NCI-H2081 treated with DMSO at 0.1 percent for 48 hours (cell line): ENCODE data around the gene KANK4.
A peak's percentile ranks its signal among the peaks of the same experiment; 100 is the strongest.

Experiments used
- DNase-seq: peaks from one replicate; lab custom pipeline; 2025; lab: John Stamatoyannopoulos, UW

The KANK4 gene

DNA sequence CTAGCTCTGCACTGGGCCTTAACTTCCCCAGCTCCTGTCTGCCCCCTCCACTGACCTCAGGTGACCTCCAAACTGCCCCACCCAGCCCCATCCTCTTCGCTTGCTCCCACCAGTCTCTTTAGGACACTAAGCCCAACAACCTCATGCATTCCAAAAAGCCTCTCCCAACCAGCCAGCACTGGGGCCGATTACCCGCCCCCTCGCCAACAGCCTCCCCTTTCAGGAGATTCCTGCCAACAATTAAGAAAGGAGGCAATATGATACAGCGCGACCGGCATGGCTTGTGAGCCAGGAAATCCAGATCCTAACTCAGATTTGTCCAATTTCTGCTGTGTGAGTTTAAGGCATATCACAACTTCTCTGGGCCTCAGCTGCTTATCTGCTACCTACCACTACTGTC lies 14.7 kb downstream of the KANK4 start:
- DNase-seq = no peak

DNA sequence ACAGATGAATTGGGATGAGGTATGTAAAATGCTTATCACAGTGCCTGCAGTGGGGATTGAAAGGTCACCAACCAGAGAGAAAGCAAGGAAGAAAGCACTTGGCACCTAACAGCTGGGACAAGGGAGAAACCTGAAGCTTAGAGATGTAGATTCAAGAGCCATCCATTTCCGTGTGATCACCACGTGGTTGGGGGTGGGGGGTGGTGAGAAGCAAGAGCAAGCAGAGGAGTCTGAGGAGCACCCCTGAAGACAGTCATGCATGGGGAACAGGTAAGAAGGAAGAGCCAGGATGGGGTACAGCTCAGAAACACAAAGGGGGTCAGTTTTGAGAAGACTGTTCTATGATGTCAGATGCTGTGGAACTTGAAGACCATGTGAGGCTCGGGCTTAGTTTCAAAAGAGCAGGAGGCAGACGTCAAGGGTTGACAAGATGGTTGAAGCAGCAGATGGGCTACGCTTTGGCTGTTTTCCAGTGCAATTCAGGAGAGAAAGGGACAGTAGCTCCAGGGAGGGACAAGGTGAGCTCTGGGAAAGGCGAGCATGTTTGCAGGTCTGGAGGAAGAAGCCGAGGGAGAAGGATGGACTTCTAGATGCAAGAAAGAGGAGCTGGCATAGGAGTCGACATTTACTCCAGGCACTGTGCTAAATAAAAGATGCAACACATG lies 17.4 kb downstream of the KANK4 start:
- DNase-seq = no peak

DNA sequence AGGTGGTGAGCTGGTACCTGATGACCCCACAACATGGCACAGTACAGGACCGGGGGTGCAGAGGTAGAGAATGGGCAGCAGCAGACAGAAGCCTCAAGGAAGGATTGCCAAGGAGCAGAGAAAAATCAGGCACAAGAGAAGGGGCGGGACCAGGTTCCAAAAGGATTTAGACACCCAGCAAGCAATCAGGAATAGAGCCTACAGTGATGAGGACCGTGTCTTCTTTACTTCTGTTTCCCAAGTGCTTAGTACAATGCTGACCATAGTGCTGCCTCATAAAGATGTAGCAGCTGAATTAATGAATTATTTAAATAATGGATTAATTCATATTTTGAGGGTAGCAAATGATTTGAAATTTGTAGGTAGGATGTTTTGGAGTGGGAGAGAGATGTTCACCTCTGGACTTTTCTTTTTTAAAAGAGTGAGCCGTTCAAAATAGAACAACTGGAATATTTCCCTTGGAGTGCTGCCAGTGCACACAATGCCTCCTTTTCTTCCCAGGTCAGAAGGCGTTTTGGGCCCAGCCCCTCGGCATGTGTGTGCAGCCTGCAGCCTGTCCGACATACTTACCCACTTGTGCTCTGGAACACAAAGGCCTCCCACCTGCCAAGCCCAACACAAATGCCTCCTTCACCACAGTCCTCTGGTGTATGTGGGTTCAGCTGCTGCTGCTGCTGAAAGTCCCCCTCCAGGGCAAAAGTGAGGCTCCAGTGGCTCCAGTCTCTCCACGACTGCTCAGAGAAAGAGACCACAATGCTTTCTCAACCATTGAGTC lies 19.6 kb downstream of the KANK4 start:
- no peak for DNase-seq

DNA sequence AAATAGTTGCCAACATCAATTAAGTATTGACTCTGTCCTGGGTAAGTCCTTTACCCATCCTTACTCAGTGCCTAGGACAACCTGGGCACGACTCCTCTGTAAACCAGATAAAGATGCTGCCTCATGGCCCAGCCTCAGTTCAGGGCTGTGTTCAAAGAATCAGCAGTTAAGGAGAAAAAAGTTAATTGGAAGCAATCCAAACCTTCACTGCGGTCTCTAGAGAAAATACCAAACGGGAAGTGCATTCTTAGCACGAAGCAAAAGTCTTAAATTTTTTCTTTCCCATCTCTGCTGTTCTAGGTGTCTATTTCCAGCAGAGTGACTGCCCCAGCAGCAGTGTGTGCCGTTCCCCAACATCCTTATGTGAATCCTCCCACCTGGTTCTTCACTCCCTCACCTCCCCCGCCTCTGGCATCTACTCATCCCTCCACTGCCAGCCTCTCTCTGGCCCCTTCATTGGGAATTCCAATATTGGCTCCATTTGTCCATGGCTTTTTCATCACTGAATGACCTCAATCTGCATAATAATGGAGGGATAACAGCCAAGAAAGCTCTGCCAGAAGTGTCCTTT lies 23.2 kb downstream of the KANK4 start:
- no peak for DNase-seq

DNA sequence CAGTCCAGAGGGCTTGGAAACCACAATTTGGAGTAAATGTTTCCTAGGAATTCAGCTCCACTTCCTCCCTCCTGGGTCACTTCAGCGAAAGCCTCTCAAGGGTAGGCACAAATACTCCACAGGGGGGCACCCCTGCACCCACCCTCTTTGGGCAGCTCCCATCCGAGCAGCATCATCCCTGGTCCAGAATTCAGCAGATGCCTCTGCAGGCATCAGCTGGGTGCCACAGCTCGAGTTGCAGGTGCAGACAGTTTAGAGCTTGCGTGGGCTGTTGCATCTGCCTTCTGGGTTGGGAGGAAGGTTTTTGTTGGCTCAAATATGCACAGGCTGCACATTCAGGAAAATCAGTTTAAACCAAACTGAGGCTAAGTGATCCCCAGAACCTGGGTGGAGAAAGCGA lies 25.0 kb downstream of the KANK4 start:
- no peak for DNase-seq

DNA sequence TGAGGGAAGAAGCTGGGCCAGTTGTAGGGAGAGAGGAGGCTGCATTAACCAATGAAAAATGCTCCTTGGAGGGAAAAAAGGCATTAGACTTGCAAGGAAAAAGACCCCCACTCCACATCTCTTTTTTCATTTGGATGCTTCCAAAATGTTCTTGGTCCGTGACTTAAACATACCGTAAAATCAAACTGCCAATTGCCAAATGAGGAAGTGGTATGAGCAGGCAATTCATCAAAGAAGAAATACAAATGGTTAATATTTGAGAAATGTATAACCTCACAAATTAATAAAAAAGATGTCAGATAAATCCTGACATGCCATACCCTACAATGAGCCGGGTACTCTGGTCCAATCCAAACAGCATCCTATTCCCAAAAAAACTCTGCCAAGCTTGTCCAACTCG lies 30.6 kb downstream of the KANK4 start:
- DNase-seq = no peak

DNA sequence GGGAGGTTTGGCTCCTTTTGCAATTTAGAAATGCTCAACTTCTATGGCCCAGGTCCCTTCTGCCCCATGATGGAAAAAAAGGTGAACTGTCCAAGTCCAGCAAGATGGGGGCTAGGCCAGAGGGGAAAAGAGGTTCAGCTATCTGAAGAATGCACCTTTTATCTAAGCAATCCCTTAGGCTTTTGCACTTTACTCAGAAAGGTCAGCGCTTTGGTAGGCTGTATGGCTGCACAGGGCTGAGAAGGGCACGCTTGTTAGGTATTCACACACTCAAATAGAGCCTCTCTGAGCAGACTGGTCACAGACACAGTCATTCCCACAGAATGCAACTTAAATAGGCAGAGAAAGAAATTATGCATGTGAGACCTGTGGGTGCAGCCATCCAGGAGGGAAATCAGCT lies 31.0 kb downstream of the KANK4 start:
- DNase-seq = no peak

DNA sequence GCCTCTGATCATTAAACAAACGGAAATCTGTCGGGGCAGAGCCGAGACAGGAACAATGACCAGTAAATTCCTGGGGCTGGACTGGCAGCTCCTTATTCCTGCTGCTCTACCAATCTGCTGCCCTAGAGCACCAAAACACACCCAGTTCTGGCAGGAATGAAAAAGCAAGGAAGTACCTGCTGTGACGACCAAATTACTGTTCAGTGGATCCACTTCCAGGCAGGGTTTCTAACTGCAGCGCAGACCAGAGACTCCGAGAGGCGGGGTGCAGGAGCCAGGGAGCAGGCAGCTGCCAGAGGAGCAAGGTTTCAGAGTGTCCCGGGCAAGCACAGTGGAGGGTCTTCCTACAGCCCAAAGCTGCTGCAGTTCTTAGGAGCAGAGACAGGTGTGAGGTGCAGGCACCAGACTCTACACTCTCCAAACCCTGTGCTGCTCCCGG lies 32.4 kb downstream of the KANK4 start:
- peak; percentile 46 for DNase-seq

DNA sequence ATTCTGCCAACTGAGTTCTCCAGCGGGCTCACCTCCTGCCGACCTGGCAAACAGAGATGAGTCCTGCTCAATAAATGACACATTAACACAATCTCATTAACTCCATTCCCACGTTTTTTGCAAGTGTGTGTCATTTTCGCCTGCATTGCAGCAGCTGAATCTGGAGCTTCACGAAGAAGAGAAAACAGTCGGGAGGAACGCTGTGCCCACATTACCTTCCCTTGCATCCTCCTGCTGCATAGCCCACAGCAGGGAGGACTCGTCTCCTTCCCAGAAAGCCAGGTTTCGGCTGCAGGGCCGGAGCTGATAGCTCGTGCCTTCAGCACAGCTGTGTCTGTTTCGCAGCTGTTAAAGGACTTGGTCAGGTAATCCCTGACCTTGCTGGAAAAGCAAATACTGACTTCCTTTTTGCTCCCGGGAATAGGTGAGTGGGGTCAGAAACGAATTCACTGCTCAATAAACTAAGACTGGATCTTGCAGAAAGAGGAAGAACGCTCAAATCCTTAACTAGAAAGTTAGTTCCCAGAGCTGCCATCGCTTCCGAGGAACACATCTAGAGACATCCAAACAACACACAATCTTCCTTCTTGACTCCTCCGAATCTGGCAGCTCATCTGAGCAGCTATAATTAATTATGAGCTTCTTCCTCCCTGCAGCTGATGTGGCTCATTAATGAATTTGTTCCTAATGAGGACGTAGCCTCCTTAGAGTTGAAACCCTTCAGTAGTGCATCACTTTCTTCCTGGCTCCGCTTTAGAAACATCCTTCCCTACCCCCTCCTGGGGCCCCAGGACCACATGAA lies 33.0 kb downstream of the KANK4 start:
- DNase-seq = no peak

DNA sequence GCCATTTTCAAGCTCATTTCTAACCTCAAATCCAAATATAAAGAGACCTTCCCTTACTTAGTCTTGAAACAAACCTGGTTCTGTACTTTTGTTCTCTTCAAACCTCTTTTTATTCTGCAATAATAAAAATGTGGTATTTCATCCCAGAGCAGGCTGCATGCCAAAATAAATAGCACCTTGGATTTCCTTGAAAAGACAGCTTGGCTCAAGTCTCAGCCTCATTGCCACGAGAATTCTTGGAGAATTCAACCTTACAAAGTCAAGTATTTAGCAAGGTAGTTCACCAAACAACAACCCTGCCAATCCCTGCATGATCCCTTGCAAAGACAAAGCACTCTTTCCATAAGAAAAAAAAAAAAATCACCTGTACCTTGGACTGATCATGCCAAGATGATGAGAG lies 33.8 kb downstream of the KANK4 start:
- DNase-seq = no peak

DNA sequence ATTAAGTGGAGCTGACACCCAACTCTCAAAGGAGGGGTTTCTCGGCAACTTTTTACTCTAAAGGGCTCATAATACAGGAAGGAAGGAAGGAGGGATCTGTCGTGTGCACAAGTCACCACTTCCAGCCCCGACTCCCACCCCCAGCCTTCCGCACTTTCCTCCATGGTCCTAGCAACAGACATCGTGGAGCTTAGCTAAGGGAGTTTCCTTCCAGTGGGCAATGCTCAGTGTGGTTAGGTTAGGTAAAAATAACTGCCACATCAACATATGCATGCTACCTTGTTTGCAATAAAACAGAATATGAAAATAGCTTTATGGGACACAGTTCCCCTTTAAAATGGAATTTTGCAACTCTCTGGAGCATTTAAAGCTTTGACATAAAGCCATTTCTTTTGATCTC lies 35.2 kb downstream of the KANK4 start:
- no peak for DNase-seq

DNA sequence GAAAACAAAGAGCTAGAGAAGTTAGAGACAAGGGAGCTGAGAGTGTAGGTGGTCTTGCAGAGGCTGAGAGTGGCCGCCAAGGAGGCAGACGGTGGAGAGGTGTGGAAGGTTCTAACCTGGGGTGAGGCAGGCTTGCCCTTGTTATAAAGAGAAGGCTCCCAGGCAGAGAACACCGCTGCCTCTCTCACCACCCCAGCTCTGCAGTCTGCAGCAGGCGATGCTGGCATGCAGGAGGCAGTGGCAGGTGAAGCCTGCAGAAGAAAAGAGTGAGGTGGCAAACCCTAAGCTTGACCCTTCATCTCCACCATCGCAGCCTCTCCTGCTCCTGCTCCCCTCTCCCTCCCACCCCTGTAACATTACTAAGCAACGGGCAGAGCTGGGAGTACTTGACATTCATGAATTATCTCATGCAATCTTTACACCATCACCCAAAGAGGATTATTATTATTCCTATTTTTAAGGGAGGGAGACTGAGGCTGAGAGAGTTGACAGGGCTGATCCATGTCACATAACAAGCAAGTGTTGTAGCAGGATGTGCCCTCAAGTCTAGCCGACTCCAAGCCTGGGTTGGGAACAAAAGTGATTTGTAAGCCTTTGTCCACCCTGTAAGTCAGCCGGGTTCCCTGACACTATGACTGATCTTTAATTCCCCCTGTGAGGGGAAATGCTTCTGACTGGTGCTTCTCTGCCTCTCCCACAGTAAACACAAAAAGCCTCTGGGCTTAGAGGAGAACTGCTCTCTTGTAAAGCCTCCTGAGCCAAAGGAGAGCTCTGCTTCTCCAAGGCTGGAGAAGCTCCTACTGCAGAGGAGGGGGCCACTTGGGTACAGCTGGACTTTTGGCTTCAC lies 36.1 kb downstream of the KANK4 start:
- no peak for DNase-seq

DNA sequence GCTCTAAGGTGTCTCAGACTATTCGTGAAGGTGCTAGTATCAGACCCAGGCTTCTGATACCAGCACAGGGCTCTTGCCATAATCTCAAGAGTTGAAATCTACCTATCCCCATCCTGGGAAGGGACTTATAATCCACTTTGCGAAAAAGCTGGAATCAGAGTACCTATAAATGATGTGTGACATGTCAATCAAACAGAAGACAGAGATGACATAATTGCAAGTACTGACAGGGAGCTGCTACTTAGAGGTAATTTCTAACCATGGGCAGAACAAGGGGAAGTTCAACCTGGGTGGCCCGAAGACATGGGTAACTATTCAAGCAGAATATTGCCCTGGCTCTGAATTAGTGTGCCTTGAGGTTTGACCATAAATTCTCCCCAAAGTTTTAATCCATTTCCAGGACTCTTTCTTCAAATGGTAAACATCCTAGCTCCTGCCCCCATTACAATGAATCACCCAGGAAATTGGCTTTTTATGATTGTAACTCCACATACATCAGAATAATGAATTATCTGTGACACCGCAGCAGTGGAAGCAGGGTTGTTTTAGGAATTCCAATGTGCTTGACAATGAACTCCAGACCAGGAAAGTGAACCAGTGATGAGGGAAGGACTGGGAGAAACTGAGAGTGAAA lies 37.2 kb downstream of the KANK4 start:
- DNase-seq = no peak

DNA sequence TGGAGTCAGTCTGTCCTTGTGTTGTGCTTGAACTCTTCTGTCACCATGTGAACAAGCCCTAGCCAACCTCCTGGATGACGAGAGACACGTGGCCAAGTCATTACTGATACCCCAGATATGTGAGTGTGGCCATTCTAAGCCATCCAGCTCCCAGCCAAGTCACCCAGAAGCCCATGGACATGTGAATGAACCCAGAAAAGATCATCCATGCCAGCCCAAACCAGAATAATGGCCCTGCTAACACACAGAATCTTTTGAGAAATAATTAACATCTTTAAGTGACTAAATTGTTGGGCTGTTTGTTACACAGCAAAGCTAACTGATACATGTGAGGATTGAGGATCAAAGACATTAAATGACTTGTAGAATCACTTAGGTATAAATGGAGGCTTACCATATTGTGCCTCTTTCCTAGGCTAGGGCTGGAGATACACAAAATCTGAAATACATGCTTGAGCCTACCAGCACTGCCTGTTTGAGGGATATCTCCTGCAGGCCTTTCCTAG lies 38.2 kb downstream of the KANK4 start:
- DNase-seq = no peak

DNA sequence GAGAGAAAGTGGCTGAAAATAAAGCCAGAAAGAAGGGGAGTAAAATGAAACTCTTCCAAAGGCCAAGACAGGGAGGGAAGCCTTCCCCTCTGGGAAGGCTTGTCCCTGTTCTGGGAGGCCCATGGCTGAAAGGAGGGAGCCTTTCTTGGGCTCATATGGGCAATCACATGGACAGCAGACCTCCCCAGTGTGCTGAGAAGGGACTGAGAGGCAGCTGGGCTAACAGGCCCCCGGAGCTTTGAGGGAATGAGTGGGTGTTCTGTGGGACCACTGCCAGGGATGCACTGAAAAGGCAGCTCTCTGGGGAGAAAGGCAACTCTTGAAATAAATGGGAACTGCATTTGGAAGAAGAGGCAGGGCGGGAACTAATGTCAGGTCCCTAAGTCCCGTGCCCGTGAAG lies 39.1 kb downstream of the KANK4 start:
- no peak for DNase-seq

DNA sequence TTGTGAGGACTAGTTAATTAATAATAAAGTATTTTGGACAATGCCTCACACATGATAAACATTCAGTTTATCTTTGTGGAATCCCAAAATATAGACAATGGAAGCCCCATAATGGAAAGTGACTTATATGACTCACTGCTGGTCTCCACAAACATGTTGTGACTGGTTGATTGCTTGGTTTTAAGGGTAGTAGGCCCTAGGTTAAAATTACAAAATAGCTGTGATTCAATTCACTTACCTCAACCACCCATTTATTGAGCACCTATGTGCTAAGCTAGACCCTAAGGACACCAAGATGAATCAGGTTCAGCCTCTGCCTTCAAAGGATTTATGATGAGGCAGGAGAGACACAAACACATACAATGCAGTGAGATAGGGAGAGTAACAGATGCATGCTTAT lies 42.4 kb downstream of the KANK4 start:
- no peak for DNase-seq

DNA sequence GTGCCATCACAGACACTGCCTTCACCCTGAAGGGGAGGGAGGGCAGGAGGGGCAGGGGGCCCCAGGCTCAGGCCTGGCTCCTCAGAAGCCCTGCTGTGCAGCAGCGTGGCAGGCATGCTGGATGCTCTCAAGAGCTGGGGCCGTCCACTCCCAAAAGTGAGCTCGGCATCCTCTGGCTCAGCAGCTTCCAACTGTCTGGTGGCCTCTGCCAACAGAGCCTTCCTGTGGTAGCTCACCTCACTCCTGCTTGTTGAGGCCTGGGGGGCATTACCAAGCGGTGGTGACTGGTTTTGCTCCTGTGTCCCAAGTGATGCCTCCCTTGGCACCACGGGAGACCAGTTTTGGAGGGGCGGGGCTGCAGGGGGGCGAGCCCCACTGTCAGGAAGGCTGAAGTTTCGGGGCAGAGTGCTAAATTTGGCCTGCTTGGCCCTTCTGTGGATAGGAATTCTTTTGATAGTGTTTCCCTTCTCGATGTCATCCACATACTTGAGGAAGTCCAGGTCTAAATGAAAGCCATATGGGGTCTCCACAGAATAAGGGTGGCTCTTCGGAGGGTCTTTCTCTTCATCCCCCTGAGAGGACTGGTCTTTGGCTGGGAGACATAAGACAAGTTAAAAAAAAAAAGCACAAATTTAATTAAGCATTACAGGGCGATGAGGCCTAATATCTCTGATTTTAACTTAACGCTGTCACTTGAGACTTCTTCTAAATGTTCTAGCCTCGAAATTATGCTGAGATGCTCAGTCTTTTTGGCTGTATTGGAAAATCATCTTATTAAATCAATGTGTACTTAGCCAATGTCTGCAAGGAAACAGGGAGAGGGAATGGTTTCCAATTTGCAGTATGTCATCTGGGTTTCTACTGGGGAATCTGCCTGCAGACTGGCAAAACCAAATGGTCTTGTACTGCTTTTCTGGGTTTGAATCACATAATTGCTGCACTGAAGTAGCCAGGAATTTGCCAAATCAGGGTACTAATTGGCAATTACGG lies 44.4 kb downstream of the KANK4 start:
- no peak for DNase-seq

DNA sequence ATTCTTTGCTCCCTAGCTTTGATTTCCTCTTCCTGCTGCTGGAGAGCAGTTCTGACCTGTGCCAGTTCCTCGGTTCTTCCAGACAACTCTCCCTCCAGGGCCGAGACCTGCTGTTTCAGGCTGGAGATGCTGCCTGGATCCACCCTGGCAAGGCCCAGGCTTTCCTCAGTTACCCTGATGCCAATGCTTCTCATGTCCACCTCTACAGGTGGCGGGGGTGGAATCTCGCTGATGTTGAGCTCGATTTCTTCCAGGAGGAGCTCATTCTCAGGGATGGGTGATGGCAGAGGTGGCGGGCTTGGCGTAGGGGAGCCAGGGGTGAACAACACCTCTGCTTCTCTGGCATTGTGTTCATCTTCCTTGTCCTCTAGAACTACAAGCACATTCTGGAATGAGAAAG lies 45.3 kb downstream of the KANK4 start:
- no peak for DNase-seq

DNA sequence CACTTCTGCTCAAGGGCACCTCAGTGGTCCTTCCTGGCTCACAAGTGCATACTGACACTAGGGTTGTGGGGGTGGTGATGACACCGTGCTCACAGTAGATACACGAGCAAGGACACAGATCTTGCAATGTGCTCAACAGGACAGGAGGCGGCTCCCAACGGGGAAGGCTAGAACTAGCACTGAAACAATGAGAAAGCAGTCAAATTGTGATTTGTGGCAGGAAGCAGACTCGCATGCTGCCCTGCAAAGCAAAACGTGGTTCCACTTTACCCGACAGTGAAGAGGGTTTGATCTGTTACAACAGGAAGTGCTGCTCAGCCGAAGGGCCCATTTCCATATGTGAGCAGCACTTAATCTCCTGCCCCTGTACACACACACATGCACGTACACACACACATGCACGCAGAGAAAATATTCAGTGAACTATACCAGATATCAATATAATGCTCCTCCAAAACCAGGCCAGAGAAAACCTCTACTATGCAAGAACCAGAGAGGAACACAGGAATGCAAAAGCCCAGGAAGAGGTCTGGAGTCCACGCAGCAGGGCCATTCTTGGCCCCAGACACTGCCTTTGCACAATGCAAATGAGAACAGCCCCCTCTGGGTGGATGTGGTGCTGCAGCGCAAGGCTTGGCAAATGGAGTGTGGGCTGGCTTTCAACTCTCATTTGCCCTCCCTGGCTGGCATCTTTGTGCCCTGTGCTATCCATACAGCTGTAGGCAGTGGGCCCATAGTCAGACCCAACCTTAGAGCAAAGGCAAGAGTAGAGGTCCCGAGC lies 47.1 kb downstream of the KANK4 start:
- DNase-seq = no peak
